NCI-H2227 (cell line): ENCODE results near the gene ZNF135.

Experiments used
- DNase-seq: peaks from one replicate; lab custom pipeline; 2025; ENCODE audit not compliant: unreplicated experiment; lab: John Stamatoyannopoulos, UW

Gene ZNF135

DNA sequence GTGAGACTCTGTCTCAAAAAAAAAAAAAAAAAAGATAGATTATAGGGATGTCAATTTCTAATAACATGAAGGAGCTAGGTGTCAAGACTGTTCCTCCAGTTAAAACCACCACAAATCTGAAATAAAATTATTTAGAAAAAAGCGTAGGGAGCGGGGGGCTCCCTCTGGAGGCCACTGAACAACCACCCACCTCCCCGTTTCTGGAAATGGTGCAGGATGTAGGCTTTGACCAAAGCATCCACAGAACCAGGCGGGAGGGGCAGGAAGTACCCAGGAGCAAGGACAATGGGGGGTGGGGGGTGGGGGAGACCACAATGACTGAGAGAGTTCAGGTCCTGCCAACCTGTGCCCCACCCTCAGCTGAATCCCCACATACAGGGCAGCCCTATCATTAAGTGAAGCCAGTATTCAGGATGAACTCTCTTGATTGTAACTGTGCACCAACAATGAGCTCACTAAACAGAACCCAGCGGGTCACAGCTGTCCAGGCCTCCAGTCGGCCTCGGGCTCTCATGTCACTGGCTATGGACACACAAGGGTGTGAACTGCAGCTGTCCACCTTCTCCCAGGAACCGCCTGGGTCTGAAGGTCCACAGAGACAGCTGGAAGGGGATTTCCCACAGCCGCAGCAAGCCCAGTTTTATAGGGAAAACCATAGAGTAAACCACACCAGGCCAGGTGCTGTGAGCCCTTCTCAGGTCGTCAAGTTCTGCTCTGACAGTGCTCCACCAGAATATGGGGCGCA lies 32.3 kb downstream of the ZNF135 start:
- DNase-seq: no peak

- no peak for DNase-seq
Measured at GRCh38 chr19:58093071-58093470, 34.0 kb downstream of the ZNF135 start.

GRCh38 chr19:58095328-58095727 lies 36.2 kb downstream of the ZNF135 start:
- DNase-seq: no peak

DNA sequence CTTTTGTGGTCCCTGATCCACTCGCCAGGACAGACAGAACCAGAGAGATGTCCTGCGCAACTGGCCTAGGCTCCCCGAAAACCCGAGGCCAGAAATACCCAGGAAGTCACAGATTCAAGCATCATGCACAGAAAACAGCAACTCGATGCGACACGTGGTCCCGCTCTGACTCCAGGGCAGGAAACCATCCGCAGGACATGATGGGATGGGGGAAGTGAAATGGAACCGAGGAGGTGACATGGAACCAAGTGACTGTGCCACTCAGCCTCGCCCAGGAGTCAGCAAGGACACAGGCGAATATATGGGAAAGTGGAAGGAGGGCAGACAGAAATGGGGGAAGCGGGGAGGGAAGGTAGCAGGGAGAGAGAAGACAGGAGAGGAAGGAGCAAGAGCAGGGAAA lies 37.8 kb downstream of the ZNF135 start:
- no peak for DNase-seq

DNA sequence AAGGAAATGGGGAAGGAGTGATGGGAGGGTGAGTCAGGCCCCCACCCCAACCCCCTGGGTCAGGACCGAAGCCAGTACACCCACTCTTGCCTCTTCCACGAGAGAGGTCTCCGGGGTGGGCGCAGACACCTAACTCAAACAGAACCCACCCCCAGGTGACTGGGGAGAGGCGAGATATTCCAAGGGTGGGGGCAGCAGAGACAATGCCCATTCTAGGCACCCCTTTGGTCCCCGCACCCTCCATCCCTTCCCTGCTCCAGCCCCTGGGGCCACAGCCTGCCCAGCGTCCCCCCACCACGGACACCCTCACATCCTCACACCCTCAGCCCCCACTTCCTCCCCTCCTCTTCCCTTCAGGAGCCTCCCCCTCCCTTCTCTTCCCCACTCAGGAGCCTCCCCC lies 38.3 kb downstream of the ZNF135 start:
- DNase-seq: no peak

- peak; percentile 100 for DNase-seq
Measured at GRCh38 chr19:58097781-58098681, 38.9 kb downstream of the ZNF135 start, which contains the start of gene ZSCAN18. ZSCAN18 (minus strand) TSS chr19:58098231; CDS start chr19:58090267, 7,964 bp downstream.

DNA sequence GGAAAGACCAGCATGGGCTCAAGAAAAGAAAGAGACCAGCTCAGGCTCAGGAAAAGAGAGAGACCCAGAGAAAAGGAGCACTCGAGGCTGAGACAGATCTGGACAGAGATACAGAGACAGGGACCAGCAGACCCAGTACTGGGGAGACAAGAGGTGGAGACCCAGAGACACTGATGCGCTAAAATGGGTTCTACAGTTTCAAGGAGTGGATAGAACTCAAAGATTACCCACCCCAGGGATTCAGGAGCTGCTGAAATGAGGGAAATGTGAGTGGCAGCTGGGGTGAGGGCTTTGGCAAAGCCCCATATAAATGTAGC lies 39.6 kb downstream of the ZNF135 start:
- peak; percentile 65 for DNase-seq

DNA sequence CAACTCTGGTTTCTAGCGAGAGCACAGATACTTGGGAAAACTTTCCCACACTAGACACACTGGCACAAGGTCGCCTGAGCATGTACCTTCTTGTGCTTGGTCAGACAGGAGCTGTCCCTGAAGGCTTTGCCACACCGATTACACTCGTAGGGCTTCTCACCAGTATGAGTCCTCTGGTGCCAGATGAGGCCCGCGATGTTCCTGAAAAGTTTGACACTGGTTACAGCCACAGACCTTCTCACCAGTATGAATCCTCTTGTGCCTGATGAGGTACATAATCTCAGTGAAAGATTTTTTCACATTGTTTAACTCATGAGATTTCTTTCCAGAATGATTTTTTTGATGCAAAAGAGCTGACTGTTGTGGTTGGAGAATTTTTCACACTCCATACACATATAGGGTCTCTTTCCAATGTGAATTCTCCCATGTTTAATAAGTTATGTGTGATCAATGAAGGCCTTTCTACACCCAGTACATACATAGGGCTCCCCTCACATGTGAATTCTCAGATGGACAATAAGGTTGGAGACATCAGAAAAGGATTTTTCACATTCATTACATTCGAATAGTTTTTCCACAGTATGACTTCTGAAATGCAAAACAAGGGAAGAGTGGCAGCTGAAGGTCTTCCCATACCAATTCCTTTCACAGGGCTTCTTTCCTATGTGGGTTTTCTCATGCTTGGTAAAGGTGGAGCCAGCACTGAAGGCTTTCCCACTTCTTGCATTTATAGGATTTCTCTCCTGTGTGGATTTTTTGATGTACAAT lies 48.9 kb downstream of the ZNF135 start:
- no peak for DNase-seq

- DNase-seq: no peak
Measured at GRCh38 chr19:58108546-58108817, 49.4 kb downstream of the ZNF135 start.

GRCh38 chr19:58117841-58118575 lies 58.9 kb downstream of the ZNF135 start:
- DNase-seq: no peak

GRCh38 chr19:58118979-58119733 lies 60.1 kb downstream of the ZNF135 start:
- no peak for DNase-seq
